Thyroid gland (tissue), 4 donors: ENCODE measurements around the gene PHACTR1. TPM values are rescaled to one million over a fixed set of nuclear protein-coding genes. Genes with fewer than 3 reads are reported as not detected.

Experiments used
- DNase-seq, 2 donors: peaks; one replicate each; pipeline ENCODE4 v3.0.0-alpha.2; 2019
- H3K27ac ChIP-seq, 3 donors: fragments of 200-600 bp; sonication (generic); 1 replicate in 2 of 3; 2 replicates in 1 of 3; pipeline ENCODE4 v1.5.1; 2016 to 2019; ENCODE audit warnings: mild to moderate bottlenecking in 1 of 3, moderate library complexity in 1 of 3
- H3K27me3 ChIP-seq: fragments of 200-600 bp; sonication (generic); one replicate; pipeline ENCODE4 v1.5.1; 2019
- H3K36me3 ChIP-seq, 2 donors: fragments of 200-600 bp; sonication (generic); one replicate each; pipeline ENCODE4 v1.5.1; 2016 to 2019
- H3K4me1 ChIP-seq, 2 donors: fragments of 200-600 bp; sonication (generic); one replicate each; pipeline ENCODE4 v1.5.1; 2017 to 2019
- H3K4me3 ChIP-seq, 3 donors: fragments of 200-600 bp; sonication (generic); replicated peaks in 1 of 3; 1 replicate in 2 of 3; 2 replicates in 1 of 3; pipeline ENCODE4 v1.5.1; 2016; ENCODE audit warnings: mild to moderate bottlenecking in 1 of 3
- H3K9me3 ChIP-seq: fragments of 200-600 bp; sonication (generic); one replicate; pipeline ENCODE4 v1.5.1; 2017
- POLR2A ChIP-seq, 2 donors: fragments of 450-650 bp; IDR thresholded peaks; one replicate each; pipeline ENCODE4 v1.6.1; 2017; ENCODE audit warnings: antibody characterized with exemption in 2 of 2, mild to moderate bottlenecking in 2 of 2, moderate library complexity in 1 of 2
- WGBS, 2 donors: methylation state at CpG; one replicate each; pipeline ENCODE4 v1.1.5; 2017; 5-methylcytosine and 5-hydroxymethylcytosine counted together
- intact Hi-C: fragments of 100-400 bp; cut with DNase I; formaldehyde crosslinking; loops from one replicate; pipeline ENCODE4 v1.15.1; 2023
- total RNA-seq, 4 donors: library from RNA; depleted of rRNA; stranded (reverse); fragments of >200 nt; gene quantifications; one replicate each; pipeline ENCODE4 v1.2.3, GENCODE V29; 2016
- TF ChIP-seq, protein P1 (sequence below), 6 experiments: fragments of 200-600 bp in 3 of 6; fragments of 450-650 bp in 3 of 6; sonication (generic) in 3 of 6; IDR thresholded peaks; one replicate each; pipeline ENCODE4 v1.5.1; 2016 to 2019; ENCODE audit warnings: antibody characterized with exemption in 6 of 6, mild to moderate bottlenecking in 2 of 6, inconsistent platforms in 1 of 6, moderate library complexity in 1 of 6

The PHACTR1 gene
- total RNA-seq, 4 donors from 2014 or later = 2.9 to 8.6 (median 4.4) TPM

DNA sequence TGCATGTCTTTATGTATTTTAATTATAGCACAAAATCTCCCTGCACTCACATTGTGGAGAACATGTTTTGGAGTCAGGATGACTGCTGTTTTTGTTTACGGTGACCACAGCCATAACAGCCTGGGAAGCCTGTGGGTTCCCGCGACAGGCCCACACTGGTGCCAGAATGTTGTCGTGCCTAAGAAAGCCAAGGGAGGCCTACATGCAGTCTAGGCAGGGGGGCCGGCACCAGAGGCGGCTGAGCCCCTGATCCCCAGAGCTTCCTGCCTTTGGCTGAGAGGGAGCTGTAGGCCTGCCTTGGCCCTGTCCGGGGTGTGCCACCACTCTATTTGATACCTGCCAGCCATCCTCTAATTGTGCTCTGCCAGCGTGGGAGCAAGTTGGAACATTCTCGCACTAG lies 565.1 kb downstream of the PHACTR1 start:
- Histone ChIP-seq H3K4me3 (no peak overlapping the region), H3K9me3 (no peaks in the 10 kb centered on the region), H3K4me1 (no peaks in the 10 kb centered on the region), H3K36me3 (no peaks in the 10 kb centered on the region), H3K27me3 (no peaks in the 10 kb centered on the region), H3K27ac (no peak overlapping the region)
- TF ChIP-seq POLR2A (IDR thresholded peaks at IDR 0.05) = no peak
- TF ChIP-seq, protein P1, sequence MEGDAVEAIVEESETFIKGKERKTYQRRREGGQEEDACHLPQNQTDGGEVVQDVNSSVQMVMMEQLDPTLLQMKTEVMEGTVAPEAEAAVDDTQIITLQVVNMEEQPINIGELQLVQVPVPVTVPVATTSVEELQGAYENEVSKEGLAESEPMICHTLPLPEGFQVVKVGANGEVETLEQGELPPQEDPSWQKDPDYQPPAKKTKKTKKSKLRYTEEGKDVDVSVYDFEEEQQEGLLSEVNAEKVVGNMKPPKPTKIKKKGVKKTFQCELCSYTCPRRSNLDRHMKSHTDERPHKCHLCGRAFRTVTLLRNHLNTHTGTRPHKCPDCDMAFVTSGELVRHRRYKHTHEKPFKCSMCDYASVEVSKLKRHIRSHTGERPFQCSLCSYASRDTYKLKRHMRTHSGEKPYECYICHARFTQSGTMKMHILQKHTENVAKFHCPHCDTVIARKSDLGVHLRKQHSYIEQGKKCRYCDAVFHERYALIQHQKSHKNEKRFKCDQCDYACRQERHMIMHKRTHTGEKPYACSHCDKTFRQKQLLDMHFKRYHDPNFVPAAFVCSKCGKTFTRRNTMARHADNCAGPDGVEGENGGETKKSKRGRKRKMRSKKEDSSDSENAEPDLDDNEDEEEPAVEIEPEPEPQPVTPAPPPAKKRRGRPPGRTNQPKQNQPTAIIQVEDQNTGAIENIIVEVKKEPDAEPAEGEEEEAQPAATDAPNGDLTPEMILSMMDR (IDR thresholded peaks at IDR 0.05) = no peak
- 75 to 88% methylated on average over 4 to 7 of the region's 9 CpGs for WGBS, 2 donors
- no peak for DNase-seq
- intact Hi-C loops = no loop called here

DNA sequence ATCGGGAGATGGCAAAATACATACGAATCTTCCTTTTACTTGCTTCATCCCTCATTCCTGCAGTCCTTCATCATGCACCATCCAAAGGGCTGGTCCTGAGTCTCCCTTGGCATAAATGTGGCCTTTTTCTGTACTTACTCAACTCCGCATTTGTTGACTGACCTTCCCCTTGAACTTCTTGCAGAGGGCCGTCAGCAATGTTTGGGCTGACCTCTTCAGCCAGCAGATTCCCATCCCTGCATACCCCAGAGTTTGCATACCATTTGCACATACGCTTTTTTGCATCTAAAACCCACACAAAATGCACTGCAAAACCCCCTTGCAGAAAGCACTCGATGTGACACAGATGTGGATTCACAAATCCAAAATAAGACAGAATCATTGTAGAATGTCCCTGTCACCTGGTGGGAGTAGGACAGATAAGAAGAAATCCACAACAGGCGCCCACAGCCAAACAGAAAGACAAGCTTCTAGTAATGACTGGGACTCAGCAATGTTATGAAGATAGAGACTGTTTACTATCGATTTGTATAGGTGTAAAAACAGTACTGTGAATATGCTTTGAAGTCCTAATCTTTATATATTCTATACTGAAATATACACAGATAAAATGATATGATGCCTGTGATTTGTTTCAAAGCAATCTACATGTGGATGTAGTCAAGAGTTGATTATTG lies 566.0 kb downstream of the PHACTR1 start:
- no peak overlapping the region for H3K4me3 ChIP-seq
- no peak for DNase-seq
- intact Hi-C loops = no loop called here
- TF ChIP-seq, protein P1 (IDR thresholded peaks at IDR 0.05) = no peak
- no peak for TF ChIP-seq POLR2A (IDR thresholded peaks at IDR 0.05)
- H3K4me1 ChIP-seq = peaks cover 0 to 2% of the 10 kb centered on the region in 2 donors
- no peaks in the 10 kb centered on the region for H3K27me3 ChIP-seq
- H3K27ac ChIP-seq = no peak overlapping the region
- 86 to 89% methylated on average over 8 of the region's 8 CpGs for WGBS, 2 donors
- no peaks in the 10 kb centered on the region for H3K9me3 ChIP-seq
- peaks cover 0 to 4% of the 10 kb centered on the region in 2 donors for H3K36me3 ChIP-seq

DNA sequence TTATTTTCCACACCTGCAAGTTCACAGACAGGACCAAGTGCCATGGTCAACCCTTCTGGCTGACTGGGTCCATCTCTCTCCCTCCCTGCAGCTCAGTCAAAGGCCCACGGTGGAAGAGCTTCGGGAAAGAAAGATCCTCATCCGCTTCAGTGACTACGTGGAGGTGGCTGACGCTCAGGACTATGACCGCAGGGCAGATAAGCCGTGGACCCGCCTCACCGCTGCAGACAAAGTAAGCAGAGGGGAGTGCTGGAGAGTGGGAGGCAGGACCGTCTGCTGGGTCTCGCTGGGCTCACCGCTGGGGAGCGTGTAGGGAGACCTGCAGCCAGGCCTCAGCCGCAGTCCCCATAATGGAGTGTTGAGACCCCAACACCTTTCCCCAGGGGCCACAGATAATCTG lies 566.8 kb downstream of the PHACTR1 start:
- DNase-seq = no peak
- H3K4me1 ChIP-seq = peaks cover 0 to 4% of the 10 kb centered on the region in 2 donors
- no peak overlapping the region for H3K27ac ChIP-seq
- intact Hi-C loops = no loop called here
- H3K4me3 ChIP-seq = no peak overlapping the region
- no peaks in the 10 kb centered on the region for H3K9me3 ChIP-seq
- no peak for TF ChIP-seq POLR2A (IDR thresholded peaks at IDR 0.05)
- TF ChIP-seq, protein P1 (IDR thresholded peaks at IDR 0.05) = no peak
- 89 to 95% methylated on average over 14 of the region's 14 CpGs for WGBS, 2 donors
- no peaks in the 10 kb centered on the region for H3K27me3 ChIP-seq
- peaks cover 0 to 4% of the 10 kb centered on the region in 2 donors for H3K36me3 ChIP-seq

DNA sequence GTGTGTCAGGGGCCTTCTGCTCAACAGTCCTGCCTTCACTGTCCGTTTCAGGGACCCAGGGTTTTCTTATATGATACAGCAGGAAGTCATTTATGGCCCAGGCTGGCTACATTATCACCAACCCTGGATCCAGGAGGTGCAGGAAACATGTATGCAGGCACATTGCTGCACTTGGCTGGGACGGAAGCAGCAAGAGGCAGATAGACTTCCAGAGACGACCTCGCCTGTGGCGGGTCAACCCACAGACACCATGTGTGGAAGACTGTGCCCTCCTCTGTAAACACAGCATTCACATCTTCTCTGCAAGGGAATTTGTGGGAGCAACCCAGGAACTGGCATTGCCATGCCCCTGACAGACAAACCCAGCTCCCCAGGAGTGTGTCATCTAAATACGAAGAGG lies 568.1 kb downstream of the PHACTR1 start:
- Histone ChIP-seq H3K4me1 (peaks cover 0 to 4% of the 10 kb centered on the region in 2 donors), H3K27ac (no peak overlapping the region), H3K36me3 (peaks cover 0 to 4% of the 10 kb centered on the region in 2 donors), H3K27me3 (no peaks in the 10 kb centered on the region), H3K4me3 (no peak overlapping the region), H3K9me3 (no peaks in the 10 kb centered on the region)
- intact Hi-C loops = no loop called here
- TF ChIP-seq, protein P1 (IDR thresholded peaks at IDR 0.05) = no peak
- TF ChIP-seq POLR2A (IDR thresholded peaks at IDR 0.05) = no peak
- WGBS, 2 donors = 84 to 94% methylated on average over 4 to 6 of the region's 6 CpGs
- DNase-seq = no peak

DNA sequence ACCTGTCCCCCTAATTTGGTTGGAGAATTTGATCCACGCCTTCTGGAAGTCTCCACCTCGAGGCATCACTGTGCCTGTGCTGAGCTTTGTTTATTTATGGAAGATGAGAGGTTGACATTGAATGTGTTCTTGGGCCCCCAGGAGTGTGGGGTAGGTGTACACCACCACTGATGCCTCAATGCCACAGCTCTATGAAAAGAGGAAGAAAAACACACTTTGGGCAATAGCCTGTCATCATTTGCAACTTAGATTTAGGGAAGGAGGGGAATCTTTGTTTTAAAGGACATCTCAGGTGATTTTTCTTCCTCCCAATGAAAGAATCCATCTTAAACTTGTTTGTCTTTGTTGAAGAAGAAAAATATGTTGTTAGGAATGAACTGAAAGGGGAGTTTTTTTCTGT lies 569.1 kb downstream of the PHACTR1 start:
- 70 to 75% methylated on average over 2 of the region's 2 CpGs for WGBS, 2 donors
- Histone ChIP-seq H3K27me3 (no peaks in the 10 kb centered on the region), H3K4me3 (no peak overlapping the region), H3K4me1 (peaks cover 0 to 4% of the 10 kb centered on the region in 2 donors), H3K9me3 (no peaks in the 10 kb centered on the region), H3K27ac (no peak overlapping the region), H3K36me3 (peaks cover 0 to 4% of the 10 kb centered on the region in 2 donors)
- intact Hi-C loops = no loop called here
- TF ChIP-seq, protein P1 (IDR thresholded peaks at IDR 0.05) = no peak
- no peak for TF ChIP-seq POLR2A (IDR thresholded peaks at IDR 0.05)
- DNase-seq = no peak
